Measurements from ENCODE around the gene NOS3.
"Not testable (repeated sequence)": the region's sequence is repeated elsewhere in the genome, so short reads cannot be mapped to it uniquely, and the experiment has no call there.

NOS3 gene

GRCh38 chr7:151039850-151040548 lies 49.2 kb downstream of the NOS3 start:
- no peak for DNase-seq

- no peak for DNase-seq
These were observed 50.0 kb downstream of the NOS3 start for GRCh38 chr7:151040616-151041375.

GRCh38 chr7:151043449-151043848 lies 52.6 kb downstream of the NOS3 start:
- not testable (repeated sequence) for DNase-seq

GRCh38 chr7:151043959-151044358 lies 53.1 kb downstream of the NOS3 start:
- no peak for DNase-seq

- DNase-seq, result no peak
These were observed 54.4 kb downstream of the NOS3 start for GRCh38 chr7:151045262-151045661.

GRCh38 chr7:151045967-151046366 lies 55.1 kb downstream of the NOS3 start:
- no peak for DNase-seq

GRCh38 chr7:151046603-151047573 lies 56.1 kb downstream of the NOS3 start:
- DNase-seq, result no peak

GRCh38 chr7:151047976-151048815 lies 57.4 kb downstream of the NOS3 start, which contains the start of gene ASIC3:
Gene ASIC3 (plus strand): TSS chr7:151048531. CDS start chr7:151048886, 355 bp downstream.
- DNase-seq, result no peak

- no peak for DNase-seq
These were observed 58.2 kb downstream of the NOS3 start for GRCh38 chr7:151048911-151049463.

GRCh38 chr7:151051108-151051507 lies 60.3 kb downstream of the NOS3 start:
- no peak for DNase-seq

- no peak for DNase-seq
These were observed 62.3 kb downstream of the NOS3 start for GRCh38 chr7:151053096-151053495.

- DNase-seq, result no peak
These were observed 62.9 kb downstream of the NOS3 start for GRCh38 chr7:151053751-151054150.

- no peak for DNase-seq
These were observed 65.5 kb downstream of the NOS3 start for GRCh38 chr7:151056283-151056665.

- no peak for DNase-seq
These were observed 66.1 kb downstream of the NOS3 start for GRCh38 chr7:151056666-151057505.

GRCh38 chr7:151057506-151057988 lies 66.7 kb downstream of the NOS3 start, which contains the start of gene CDK5:
Gene CDK5 (minus strand): TSS chr7:151057897. CDS start chr7:151057848, 49 bp downstream.
- no peak for DNase-seq

- DNase-seq, result peak; percentile 98
These were observed 67.4 kb downstream of the NOS3 start for GRCh38 chr7:151057989-151058780.

GRCh38 chr7:151058781-151059366 lies 68.1 kb downstream of the NOS3 start:
- no peak for DNase-seq

GRCh38 chr7:151059367-151060112 lies 68.7 kb downstream of the NOS3 start, which contains the start of gene SLC4A2:
Gene SLC4A2 (plus strand): TSS chr7:151059589. CDS start chr7:151061988, 2,399 bp downstream.
- DNase-seq, result no peak

GRCh38 chr7:151060113-151060415 lies 69.2 kb downstream of the NOS3 start:
- no peak for DNase-seq
